K562 (cell line): ENCODE measurements around the gene BBC3. TPM values are rescaled to one million over a fixed set of nuclear protein-coding genes. Genes with fewer than 3 reads are reported as not detected.

Source experiments
- HLTF ChIP-seq: fragments of 450-650 bp; IDR thresholded peaks from 2 replicates; pipeline ENCODE4 v1.6.1; 2016
- NFIX ChIP-seq: fragments of 250-450 bp; sonication (Bioruptor Pico); IDR thresholded peaks from 2 replicates; pipeline ENCODE4 v1.4.0; 2020; ENCODE audit warnings: low read depth, mild to moderate bottlenecking, moderate library complexity
- PHB ChIP-seq: fragments of 250-450 bp; sonication (Bioruptor Pico); IDR thresholded peaks from 2 replicates; pipeline ENCODE4 v1.5.0; 2021
- PHB2 ChIP-seq: fragments of 450-650 bp; IDR thresholded peaks from 2 replicates; pipeline ENCODE4 v1.6.1; 2017; ENCODE audit warnings: low read depth
- PURB ChIP-seq: sonication (generic); formaldehyde crosslinking; IDR thresholded peaks from 2 replicates; pipeline ENCODE4 v1.9.0; 2021; ENCODE audit warnings: low read depth, mild to moderate bottlenecking, missing genetic modification reagents
- RB1 ChIP-seq: fragments of 450-650 bp; IDR thresholded peaks from 2 replicates; pipeline ENCODE4 v1.6.1; 2017; ENCODE audit warnings: low read depth, mild to moderate bottlenecking
- RUNX1 ChIP-seq: sonication (generic); IDR thresholded peaks from 2 replicates; pipeline ENCODE4 v1.6.1; 2016; ENCODE audit warnings: antibody characterized with exemption, low read depth
- SIX5 ChIP-seq, 2 experiments: IDR thresholded peaks; 2 replicates each; pipeline ENCODE4 v1.6.1; 2011; ENCODE audit warnings: low read length in 2 of 2, borderline replicate concordance in 1 of 2, low read depth in 1 of 2, mild to moderate bottlenecking in 1 of 2, moderate library complexity in 1 of 2; ENCODE audit not compliant: insufficient read depth in 1 of 2
- SMAD3 ChIP-seq: fragments of 450-650 bp; formaldehyde crosslinking; conservative IDR thresholded peaks from 2 replicates; pipeline ENCODE4 v1.4.0; 2020; ENCODE audit warnings: mild to moderate bottlenecking
- ZNF766 ChIP-seq: fragments of 200-800 bp; sonication (Bioruptor generic); conservative IDR thresholded peaks from 2 replicates; pipeline ENCODE4 v1.6.1; 2016; ENCODE audit warnings: missing genetic modification characterization, missing compliant biosample characterization
- polyA plus RNA-seq, 8 experiments: library from polyadenylated mRNA; depleted of rRNA in 4 of 8; stranded (reverse) in 5 of 8; unstranded in 3 of 8; fragments of >200 nt; fragmentation: Nextera tagmentation in 2 of 8; fragmentation: Illumina TruSeq in 1 of 8; extraction: Ambion mirVana in 2 of 8; extraction: Trizol in 1 of 8; gene quantifications; 2 replicates each; pipeline versions ENCODE4 v1.2.1 to v1.2.3, GENCODE V29; 2011 to 2014; ENCODE audit warnings: inconsistent platforms in 1 of 8, missing spikeins in 1 of 8
- total RNA-seq, 7 experiments: library from RNA; depleted of rRNA in 6 of 7; stranded (reverse); fragments of >200 nt in 6 of 7; fragmentation: Illumina TruSeq in 2 of 7; extraction: Trizol in 2 of 7; gene quantifications; 2 replicates each; pipeline versions ENCODE4 v1.2.1 to v1.2.3, GENCODE V29; 2011 to 2021; ENCODE audit warnings: low replicate concordance in 1 of 7
- TF ChIP-seq, protein P1 (sequence below): sonication (generic); formaldehyde crosslinking; IDR thresholded peaks from 2 replicates; pipeline ENCODE4 v1.8.0; 2022; ENCODE audit warnings: mild to moderate bottlenecking, missing genetic modification reagents
- TF ChIP-seq, protein P2 (sequence below): fragments of 200-600 bp; sonication (generic); IDR thresholded peaks from one replicate; pipeline ENCODE4 v1.6.1; 2012; ENCODE audit warnings: mild to moderate bottlenecking, low read depth, low read length, inconsistent platforms

Gene BBC3
- total and polyA plus RNA-seq, 9 of the 15 experiments (the other 6 are each of a cell fraction or from before 2014, with no cell fraction given): 0.15 to 30.7 (median 4.8) TPM

DNA sequence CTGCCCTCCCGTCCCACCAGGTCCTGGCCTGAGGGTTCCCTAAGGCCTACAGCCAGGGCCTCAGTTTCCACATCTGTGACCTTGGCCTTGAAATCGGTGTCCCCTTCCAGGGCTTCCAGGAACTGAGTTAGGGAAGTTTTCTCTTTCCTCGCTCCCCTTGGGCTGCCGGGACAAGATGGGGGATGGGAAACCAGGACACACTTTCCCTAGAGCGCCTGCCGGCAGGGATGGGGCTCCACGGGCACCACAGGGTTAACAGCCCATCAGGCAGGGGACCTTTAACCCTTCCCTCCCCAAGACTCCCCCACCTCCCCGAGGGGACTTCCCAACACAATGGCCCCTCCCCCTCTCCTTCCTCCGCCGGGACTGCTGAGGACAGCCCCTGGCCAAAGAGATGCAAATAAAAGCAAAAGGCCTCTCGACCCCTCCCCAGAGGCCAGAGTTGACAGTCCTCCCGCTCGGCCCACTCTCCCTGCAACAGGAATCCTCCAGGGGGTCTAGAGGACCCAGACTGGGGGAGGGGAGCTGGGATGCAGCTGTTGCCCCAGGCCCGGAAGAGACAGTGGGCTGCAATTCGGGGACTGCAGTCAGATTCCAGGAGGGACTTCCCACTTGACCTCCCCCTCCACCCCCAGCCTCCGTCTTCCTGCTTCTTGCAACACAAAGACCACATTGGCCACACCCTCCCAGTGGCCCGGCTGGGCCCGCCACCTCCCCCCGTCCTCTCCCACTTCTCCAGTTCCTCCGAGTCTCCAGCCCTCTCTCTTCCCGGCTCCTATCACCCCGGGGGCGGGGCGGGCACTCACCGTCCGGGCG is 3.4 kb downstream of the BBC3 start (continued):
- TF ChIP-seq, protein P1, sequence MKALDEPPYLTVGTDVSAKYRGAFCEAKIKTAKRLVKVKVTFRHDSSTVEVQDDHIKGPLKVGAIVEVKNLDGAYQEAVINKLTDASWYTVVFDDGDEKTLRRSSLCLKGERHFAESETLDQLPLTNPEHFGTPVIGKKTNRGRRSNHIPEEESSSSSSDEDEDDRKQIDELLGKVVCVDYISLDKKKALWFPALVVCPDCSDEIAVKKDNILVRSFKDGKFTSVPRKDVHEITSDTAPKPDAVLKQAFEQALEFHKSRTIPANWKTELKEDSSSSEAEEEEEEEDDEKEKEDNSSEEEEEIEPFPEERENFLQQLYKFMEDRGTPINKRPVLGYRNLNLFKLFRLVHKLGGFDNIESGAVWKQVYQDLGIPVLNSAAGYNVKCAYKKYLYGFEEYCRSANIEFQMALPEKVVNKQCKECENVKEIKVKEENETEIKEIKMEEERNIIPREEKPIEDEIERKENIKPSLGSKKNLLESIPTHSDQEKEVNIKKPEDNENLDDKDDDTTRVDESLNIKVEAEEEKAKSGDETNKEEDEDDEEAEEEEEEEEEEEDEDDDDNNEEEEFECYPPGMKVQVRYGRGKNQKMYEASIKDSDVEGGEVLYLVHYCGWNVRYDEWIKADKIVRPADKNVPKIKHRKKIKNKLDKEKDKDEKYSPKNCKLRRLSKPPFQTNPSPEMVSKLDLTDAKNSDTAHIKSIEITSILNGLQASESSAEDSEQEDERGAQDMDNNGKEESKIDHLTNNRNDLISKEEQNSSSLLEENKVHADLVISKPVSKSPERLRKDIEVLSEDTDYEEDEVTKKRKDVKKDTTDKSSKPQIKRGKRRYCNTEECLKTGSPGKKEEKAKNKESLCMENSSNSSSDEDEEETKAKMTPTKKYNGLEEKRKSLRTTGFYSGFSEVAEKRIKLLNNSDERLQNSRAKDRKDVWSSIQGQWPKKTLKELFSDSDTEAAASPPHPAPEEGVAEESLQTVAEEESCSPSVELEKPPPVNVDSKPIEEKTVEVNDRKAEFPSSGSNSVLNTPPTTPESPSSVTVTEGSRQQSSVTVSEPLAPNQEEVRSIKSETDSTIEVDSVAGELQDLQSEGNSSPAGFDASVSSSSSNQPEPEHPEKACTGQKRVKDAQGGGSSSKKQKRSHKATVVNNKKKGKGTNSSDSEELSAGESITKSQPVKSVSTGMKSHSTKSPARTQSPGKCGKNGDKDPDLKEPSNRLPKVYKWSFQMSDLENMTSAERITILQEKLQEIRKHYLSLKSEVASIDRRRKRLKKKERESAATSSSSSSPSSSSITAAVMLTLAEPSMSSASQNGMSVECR: 0 out of 2 replicates have a peak, but pooled peaks have one; percentile 14
- TF ChIP-seq SMAD3 (CRISPR knock-in tag) (no peak), NFIX (CRISPR knock-in tag) (no peak), HLTF (peak; percentile 96), ZNF766 (CRISPR knock-in tag) (peak; percentile 44; the same call in 1 of the 2 replicates), PHB2 (no peak), RUNX1 (no peak), PURB (CRISPR knock-in tag) (no peak), SIX5 (IDR thresholded peaks at IDR 0.05; ENCODE audit: borderline replicate concordance in 1 of 2, insufficient read depth in 1 of 2, low read depth in 1 of 2, low read length in 2 of 2) (no peak), RB1 (no peak), PHB (0 out of 2 replicates have a peak, but pooled peaks have one; percentile 50)
- TF ChIP-seq, protein P2, sequence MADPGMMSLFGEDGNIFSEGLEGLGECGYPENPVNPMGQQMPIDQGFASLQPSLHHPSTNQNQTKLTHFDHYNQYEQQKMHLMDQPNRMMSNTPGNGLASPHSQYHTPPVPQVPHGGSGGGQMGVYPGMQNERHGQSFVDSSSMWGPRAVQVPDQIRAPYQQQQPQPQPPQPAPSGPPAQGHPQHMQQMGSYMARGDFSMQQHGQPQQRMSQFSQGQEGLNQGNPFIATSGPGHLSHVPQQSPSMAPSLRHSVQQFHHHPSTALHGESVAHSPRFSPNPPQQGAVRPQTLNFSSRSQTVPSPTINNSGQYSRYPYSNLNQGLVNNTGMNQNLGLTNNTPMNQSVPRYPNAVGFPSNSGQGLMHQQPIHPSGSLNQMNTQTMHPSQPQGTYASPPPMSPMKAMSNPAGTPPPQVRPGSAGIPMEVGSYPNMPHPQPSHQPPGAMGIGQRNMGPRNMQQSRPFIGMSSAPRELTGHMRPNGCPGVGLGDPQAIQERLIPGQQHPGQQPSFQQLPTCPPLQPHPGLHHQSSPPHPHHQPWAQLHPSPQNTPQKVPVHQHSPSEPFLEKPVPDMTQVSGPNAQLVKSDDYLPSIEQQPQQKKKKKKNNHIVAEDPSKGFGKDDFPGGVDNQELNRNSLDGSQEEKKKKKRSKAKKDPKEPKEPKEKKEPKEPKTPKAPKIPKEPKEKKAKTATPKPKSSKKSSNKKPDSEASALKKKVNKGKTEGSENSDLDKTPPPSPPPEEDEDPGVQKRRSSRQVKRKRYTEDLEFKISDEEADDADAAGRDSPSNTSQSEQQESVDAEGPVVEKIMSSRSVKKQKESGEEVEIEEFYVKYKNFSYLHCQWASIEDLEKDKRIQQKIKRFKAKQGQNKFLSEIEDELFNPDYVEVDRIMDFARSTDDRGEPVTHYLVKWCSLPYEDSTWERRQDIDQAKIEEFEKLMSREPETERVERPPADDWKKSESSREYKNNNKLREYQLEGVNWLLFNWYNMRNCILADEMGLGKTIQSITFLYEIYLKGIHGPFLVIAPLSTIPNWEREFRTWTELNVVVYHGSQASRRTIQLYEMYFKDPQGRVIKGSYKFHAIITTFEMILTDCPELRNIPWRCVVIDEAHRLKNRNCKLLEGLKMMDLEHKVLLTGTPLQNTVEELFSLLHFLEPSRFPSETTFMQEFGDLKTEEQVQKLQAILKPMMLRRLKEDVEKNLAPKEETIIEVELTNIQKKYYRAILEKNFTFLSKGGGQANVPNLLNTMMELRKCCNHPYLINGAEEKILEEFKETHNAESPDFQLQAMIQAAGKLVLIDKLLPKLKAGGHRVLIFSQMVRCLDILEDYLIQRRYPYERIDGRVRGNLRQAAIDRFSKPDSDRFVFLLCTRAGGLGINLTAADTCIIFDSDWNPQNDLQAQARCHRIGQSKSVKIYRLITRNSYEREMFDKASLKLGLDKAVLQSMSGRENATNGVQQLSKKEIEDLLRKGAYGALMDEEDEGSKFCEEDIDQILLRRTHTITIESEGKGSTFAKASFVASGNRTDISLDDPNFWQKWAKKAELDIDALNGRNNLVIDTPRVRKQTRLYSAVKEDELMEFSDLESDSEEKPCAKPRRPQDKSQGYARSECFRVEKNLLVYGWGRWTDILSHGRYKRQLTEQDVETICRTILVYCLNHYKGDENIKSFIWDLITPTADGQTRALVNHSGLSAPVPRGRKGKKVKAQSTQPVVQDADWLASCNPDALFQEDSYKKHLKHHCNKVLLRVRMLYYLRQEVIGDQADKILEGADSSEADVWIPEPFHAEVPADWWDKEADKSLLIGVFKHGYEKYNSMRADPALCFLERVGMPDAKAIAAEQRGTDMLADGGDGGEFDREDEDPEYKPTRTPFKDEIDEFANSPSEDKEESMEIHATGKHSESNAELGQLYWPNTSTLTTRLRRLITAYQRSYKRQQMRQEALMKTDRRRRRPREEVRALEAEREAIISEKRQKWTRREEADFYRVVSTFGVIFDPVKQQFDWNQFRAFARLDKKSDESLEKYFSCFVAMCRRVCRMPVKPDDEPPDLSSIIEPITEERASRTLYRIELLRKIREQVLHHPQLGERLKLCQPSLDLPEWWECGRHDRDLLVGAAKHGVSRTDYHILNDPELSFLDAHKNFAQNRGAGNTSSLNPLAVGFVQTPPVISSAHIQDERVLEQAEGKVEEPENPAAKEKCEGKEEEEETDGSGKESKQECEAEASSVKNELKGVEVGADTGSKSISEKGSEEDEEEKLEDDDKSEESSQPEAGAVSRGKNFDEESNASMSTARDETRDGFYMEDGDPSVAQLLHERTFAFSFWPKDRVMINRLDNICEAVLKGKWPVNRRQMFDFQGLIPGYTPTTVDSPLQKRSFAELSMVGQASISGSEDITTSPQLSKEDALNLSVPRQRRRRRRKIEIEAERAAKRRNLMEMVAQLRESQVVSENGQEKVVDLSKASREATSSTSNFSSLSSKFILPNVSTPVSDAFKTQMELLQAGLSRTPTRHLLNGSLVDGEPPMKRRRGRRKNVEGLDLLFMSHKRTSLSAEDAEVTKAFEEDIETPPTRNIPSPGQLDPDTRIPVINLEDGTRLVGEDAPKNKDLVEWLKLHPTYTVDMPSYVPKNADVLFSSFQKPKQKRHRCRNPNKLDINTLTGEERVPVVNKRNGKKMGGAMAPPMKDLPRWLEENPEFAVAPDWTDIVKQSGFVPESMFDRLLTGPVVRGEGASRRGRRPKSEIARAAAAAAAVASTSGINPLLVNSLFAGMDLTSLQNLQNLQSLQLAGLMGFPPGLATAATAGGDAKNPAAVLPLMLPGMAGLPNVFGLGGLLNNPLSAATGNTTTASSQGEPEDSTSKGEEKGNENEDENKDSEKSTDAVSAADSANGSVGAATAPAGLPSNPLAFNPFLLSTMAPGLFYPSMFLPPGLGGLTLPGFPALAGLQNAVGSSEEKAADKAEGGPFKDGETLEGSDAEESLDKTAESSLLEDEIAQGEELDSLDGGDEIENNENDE: no peak
